ENCODE data around the gene KCNJ14.

GRCh38 chr19:48446579-48446978, 8.8 kb upstream of the KCNJ14 start:
- no peak for TF ChIP-seq POLR2A (IDR thresholded peaks at IDR 0.05; ENCODE audit: low read depth)
- TF ChIP-seq, protein P1, sequence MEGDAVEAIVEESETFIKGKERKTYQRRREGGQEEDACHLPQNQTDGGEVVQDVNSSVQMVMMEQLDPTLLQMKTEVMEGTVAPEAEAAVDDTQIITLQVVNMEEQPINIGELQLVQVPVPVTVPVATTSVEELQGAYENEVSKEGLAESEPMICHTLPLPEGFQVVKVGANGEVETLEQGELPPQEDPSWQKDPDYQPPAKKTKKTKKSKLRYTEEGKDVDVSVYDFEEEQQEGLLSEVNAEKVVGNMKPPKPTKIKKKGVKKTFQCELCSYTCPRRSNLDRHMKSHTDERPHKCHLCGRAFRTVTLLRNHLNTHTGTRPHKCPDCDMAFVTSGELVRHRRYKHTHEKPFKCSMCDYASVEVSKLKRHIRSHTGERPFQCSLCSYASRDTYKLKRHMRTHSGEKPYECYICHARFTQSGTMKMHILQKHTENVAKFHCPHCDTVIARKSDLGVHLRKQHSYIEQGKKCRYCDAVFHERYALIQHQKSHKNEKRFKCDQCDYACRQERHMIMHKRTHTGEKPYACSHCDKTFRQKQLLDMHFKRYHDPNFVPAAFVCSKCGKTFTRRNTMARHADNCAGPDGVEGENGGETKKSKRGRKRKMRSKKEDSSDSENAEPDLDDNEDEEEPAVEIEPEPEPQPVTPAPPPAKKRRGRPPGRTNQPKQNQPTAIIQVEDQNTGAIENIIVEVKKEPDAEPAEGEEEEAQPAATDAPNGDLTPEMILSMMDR (IDR thresholded peaks at IDR 0.05) = no peak
- no peak for TF ChIP-seq POLR2AphosphoS5 (IDR thresholded peaks at IDR 0.05)
- no peak for TF ChIP-seq EP300 (IDR thresholded peaks at IDR 0.05)
